Vagina (tissue), 2 donors: ENCODE data around the gene FBXW5. TPM values are rescaled to one million over a fixed set of nuclear protein-coding genes. Genes with fewer than 3 reads are reported as not detected.

Source experiments
- DNase-seq, 2 donors: peaks; one replicate each; pipeline ENCODE4 v3.0.0-alpha.2; 2017; ENCODE audit errors: extremely low spot score in 2 of 2
- H3K27ac ChIP-seq: fragments of 200-600 bp; sonication (generic); one replicate; pipeline ENCODE4 v1.5.1; 2019
- H3K27me3 ChIP-seq: fragments of 200-600 bp; sonication (generic); one replicate; pipeline ENCODE4 v1.5.1; 2019
- H3K36me3 ChIP-seq, 2 donors: fragments of 200-600 bp; sonication (generic); one replicate each; pipeline ENCODE4 v1.5.1; 2017 to 2019
- H3K4me1 ChIP-seq: fragments of 200-600 bp; sonication (generic); one replicate; pipeline ENCODE4 v1.5.1; 2019
- H3K4me3 ChIP-seq, 2 donors: fragments of 200-600 bp; sonication (generic); 1 replicate in 1 of 2; 2 replicates in 1 of 2; pipeline ENCODE4 v1.5.1; 2016 to 2019
- H3K9me3 ChIP-seq: fragments of 200-600 bp; sonication (generic); one replicate; pipeline ENCODE4 v1.5.1; 2019
- POLR2A ChIP-seq, 2 donors: fragments of 450-650 bp; IDR thresholded peaks; one replicate each; pipeline ENCODE4 v1.6.1; 2017; ENCODE audit warnings: antibody characterized with exemption in 2 of 2, mild to moderate bottlenecking in 2 of 2, moderate library complexity in 2 of 2
- POLR2AphosphoS5 ChIP-seq, 2 donors: sonication (generic); formaldehyde crosslinking; IDR thresholded peaks; one replicate each; pipeline ENCODE4 v1.9.0; 2017; ENCODE audit warnings: antibody characterized with exemption in 2 of 2, mild to moderate bottlenecking in 2 of 2, low read depth in 1 of 2; ENCODE audit not compliant: insufficient read depth in 1 of 2
- intact Hi-C: fragments of 100-400 bp; cut with DNase I; formaldehyde crosslinking; loops from one replicate; pipeline ENCODE4 v1.15.1; 2023
- total RNA-seq: library from RNA; depleted of rRNA; stranded (reverse); fragments of >200 nt; gene quantifications from one replicate; pipeline ENCODE4 v1.2.3, GENCODE V29; 2016
- TF ChIP-seq, protein P1 (sequence below), 3 experiments: fragments of 450-650 bp in 2 of 3; fragments of 200-600 bp in 1 of 3; sonication (generic) in 1 of 3; IDR thresholded peaks; one replicate each; pipeline ENCODE4 v1.5.1; 2017 to 2019; ENCODE audit warnings: antibody characterized with exemption in 3 of 3, mild to moderate bottlenecking in 2 of 3, moderate library complexity in 2 of 3

FBXW5 gene
- total RNA-seq, 1 donor from 2014 or later = 125 TPM

DNA sequence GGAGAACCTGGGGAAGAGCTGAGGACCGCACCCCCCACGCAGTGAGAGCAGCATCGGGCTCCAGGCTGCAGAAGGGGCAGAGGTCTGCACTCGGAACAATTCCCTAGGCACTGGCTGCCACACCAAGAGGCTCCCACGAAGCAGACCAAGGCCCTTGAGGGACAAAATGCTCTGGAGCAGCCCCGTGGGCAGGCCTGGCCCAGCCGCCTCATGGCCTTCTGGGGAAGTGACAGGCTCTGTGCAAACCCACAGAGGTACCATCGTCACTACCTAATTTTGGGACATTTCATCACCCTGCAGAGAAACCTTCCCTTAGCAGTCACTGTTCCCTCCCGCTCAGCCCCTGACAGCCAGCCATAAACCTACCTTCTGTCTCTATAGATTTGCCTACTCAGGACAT, 15.9 kb downstream of the FBXW5 start:
- Histone ChIP-seq H3K4me3 (no peak overlapping the region), H3K4me1 (peaks cover 8% of the 10 kb centered on the region), H3K9me3 (no peaks in the 10 kb centered on the region), H3K27me3 (no peaks in the 10 kb centered on the region), H3K27ac (peak overlapping the region; percentile 5), H3K36me3 (peaks cover 0 to 12% of the 10 kb centered on the region in 2 donors)
- TF ChIP-seq, protein P1, sequence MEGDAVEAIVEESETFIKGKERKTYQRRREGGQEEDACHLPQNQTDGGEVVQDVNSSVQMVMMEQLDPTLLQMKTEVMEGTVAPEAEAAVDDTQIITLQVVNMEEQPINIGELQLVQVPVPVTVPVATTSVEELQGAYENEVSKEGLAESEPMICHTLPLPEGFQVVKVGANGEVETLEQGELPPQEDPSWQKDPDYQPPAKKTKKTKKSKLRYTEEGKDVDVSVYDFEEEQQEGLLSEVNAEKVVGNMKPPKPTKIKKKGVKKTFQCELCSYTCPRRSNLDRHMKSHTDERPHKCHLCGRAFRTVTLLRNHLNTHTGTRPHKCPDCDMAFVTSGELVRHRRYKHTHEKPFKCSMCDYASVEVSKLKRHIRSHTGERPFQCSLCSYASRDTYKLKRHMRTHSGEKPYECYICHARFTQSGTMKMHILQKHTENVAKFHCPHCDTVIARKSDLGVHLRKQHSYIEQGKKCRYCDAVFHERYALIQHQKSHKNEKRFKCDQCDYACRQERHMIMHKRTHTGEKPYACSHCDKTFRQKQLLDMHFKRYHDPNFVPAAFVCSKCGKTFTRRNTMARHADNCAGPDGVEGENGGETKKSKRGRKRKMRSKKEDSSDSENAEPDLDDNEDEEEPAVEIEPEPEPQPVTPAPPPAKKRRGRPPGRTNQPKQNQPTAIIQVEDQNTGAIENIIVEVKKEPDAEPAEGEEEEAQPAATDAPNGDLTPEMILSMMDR (IDR thresholded peaks at IDR 0.05) = no peak
- no peak for TF ChIP-seq POLR2AphosphoS5 (IDR thresholded peaks at IDR 0.05; ENCODE audit: insufficient read depth in 1 of 2, low read depth in 1 of 2)
- TF ChIP-seq POLR2A (IDR thresholded peaks at IDR 0.05) = no peak
- intact Hi-C loops = no loop called here
- no peak for DNase-seq

DNA sequence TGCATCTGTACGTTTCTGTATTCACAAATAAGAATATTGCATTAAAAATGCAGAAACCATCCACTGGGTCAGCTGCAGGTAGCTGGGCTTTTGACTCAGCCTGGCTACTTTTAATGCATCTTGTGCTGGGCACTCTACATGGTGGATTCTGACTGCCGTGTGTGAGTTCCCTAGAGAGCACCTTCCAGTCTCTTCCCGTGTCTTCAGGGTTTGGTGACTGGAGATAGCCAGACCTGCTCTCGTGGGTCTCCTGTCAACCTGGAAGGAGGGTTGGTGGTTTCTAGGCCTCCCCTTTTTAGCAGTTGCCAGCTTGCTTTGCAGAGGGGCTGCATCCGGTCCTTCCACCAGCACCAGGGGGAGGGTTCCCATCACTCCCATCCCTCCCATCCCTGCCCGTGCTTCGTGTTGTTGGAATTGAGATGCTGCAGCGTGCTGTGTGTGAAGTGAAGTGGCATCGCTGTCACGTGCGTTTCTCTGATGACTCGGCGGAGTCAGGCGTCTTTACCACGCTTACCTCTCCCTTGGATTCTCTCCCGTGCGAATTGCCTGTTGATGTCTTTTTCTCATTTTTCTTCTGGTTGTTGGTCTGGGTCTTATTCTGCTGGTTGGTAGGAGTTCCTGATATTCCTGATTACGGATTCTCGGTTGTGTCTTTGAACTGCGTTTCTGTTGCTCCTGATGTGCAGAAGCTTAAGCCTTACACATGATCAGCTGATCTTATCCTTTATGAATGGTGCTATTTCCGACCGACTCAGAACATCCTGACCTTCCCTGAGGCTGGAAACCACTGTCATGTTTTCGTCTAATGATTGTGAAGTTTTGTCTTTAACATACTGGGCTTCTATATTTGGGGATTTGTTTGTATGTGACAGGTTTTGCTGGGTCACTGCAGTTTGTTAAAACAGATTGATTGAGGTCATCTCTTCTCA, 16.9 kb downstream of the FBXW5 start:
- no peak for TF ChIP-seq POLR2AphosphoS5 (IDR thresholded peaks at IDR 0.05; ENCODE audit: insufficient read depth in 1 of 2, low read depth in 1 of 2)
- TF ChIP-seq, protein P1 (IDR thresholded peaks at IDR 0.05) = no peak
- TF ChIP-seq POLR2A (IDR thresholded peaks at IDR 0.05) = no peak
- Histone ChIP-seq H3K36me3 (peaks cover 0 to 12% of the 10 kb centered on the region in 2 donors), H3K27me3 (no peaks in the 10 kb centered on the region), H3K4me1 (peaks cover 8% of the 10 kb centered on the region), H3K27ac (no peak overlapping the region), H3K9me3 (no peaks in the 10 kb centered on the region), H3K4me3 (no peak overlapping the region)
- intact Hi-C loops = no loop called here
- DNase-seq = no peak

DNA sequence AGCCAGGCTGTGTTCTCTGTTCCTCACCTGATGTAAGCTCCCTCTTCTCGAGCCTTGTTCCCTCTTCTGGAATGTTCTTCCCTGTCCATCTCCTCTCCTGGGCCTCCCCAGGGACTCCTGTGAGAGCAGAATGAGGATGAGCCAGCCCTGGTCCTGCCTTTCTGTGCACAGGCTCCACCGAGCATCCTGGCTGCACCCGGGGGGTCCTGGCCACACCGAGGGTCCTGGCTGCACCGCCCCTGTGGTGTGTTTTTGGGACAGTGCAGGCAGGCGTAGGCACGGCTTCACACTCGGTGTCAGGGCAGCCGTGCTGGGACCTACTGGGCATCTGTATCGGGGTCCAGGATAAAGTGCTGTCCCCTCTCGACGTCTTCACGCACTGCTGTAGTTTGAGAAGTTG, 17.8 kb downstream of the FBXW5 start:
- Histone ChIP-seq H3K27me3 (no peaks in the 10 kb centered on the region), H3K27ac (no peak overlapping the region), H3K4me1 (peaks cover 8% of the 10 kb centered on the region), H3K9me3 (no peaks in the 10 kb centered on the region), H3K4me3 (no peak overlapping the region), H3K36me3 (peaks cover 0 to 17% of the 10 kb centered on the region in 2 donors)
- intact Hi-C loops = no loop called here
- no peak for DNase-seq
- TF ChIP-seq, protein P1 (IDR thresholded peaks at IDR 0.05) = no peak
- no peak for TF ChIP-seq POLR2A (IDR thresholded peaks at IDR 0.05)
- no peak for TF ChIP-seq POLR2AphosphoS5 (IDR thresholded peaks at IDR 0.05; ENCODE audit: insufficient read depth in 1 of 2, low read depth in 1 of 2)

DNA sequence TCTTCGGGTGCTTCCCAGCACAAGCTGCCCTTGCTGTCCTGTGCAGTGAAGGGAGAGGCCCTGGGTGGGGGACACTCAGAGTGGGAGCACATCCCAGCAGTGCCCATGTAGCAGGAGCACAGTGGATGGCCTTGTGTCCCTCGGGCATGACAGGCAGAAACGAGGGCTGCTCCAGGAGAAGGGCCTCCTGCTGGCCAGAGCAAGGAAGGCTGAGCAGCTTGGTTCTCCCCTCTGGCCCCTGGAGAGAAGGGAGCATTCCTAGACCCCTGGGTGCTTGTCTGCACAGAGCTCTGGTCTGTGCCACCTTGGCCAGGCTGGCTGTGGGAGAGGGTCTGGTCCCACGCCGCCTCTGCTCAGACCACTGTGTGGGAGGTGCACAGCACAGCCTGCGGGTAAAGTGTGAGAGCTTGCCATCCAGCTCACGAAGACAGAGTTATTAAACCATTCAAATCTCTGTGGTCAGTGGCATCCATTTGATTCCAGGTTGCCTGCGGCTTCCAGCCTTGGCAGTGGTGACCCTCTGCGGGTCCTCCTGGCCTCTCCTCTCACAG, 18.3 kb downstream of the FBXW5 start:
- intact Hi-C loops = no loop called here
- TF ChIP-seq POLR2AphosphoS5 (IDR thresholded peaks at IDR 0.05; ENCODE audit: insufficient read depth in 1 of 2, low read depth in 1 of 2) = no peak
- TF ChIP-seq POLR2A (IDR thresholded peaks at IDR 0.05) = no peak
- TF ChIP-seq, protein P1 (IDR thresholded peaks at IDR 0.05) = no peak
- Histone ChIP-seq H3K9me3 (no peaks in the 10 kb centered on the region), H3K4me1 (peaks cover 8% of the 10 kb centered on the region), H3K4me3 (no peak overlapping the region), H3K27me3 (no peaks in the 10 kb centered on the region), H3K36me3 (peaks cover 0 to 21% of the 10 kb centered on the region in 2 donors), H3K27ac (no peak overlapping the region)
- DNase-seq = no peak
